ENCODE measurements around the gene POLE2. TPM values are rescaled to one million over a fixed set of nuclear protein-coding genes. Genes with fewer than 3 reads are reported as not detected.

POLE2 gene
- total RNA-seq = 1.3 and 2.8 TPM in 2 replicates

GRCh38 chr14:49687942-49688700 is at the start of gene POLE2:
Gene POLE2, minus strand, starts transcription at chr14:49688214. Its CDS starts 11 bp downstream, at chr14:49688203.

GRCh38 chr14:49692811-49693734 is 5.1 kb upstream of the POLE2 start, which contains the start of gene KLHDC1:
Gene KLHDC1, plus strand, starts transcription at chr14:49693120. Its CDS starts 75 bp downstream, at chr14:49693195.

DNA sequence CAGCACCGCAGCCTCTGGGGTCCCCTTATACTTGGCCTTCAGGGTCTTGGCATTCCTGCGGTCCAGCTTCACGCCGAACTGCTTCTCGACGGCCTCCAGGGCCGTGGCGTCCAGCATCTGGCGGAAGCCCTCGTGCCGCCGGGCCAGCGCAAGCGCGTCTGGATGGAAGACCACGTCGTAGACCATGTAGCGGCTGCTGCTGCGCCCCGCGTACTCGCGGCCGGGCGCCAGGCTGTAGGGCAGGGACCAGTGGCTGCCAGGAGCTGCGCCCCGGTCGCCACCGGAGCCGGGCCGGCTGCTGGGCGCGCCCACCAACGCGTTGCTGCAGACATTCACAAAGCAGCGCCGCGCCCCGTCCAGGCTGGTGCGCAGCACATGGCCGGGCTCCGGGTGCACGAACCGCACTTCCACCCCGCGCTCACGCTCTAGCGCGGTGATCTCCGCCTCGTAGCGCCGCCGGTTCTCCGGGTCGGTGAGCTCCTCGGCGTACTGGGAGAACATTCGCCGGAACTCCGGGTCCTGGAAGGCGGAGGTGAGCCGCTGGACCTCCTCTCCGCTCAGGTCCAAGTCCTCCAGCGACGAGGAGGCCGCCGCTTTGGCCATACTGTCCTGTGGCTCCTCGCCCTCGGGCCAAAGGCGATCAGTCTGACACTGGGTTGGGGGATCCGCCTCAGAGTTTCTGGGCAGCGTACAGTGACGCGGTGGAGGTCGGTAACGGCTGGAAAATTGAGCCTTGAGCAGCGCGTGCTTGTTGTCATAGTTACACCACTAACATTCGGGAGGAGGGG is 53.3 kb downstream of the POLE2 start, which contains the start of gene DNAAF2:
Gene DNAAF2 (minus strand): TSS at position 698 of the 788 bp plus-strand sequence. CDS start 95 bp downstream, at position 603.

GRCh38 chr14:49620182-49621113 is 67.6 kb downstream of the POLE2 start, which contains the start of the genes MGAT2 and RPL36AL:
Gene MGAT2, plus strand, starts transcription at chr14:49620799. Its CDS starts 470 bp downstream, at chr14:49621269.
Gene RPL36AL, minus strand, starts transcription at chr14:49620626. Its CDS starts 1,522 bp downstream, at chr14:49619104.

DNA sequence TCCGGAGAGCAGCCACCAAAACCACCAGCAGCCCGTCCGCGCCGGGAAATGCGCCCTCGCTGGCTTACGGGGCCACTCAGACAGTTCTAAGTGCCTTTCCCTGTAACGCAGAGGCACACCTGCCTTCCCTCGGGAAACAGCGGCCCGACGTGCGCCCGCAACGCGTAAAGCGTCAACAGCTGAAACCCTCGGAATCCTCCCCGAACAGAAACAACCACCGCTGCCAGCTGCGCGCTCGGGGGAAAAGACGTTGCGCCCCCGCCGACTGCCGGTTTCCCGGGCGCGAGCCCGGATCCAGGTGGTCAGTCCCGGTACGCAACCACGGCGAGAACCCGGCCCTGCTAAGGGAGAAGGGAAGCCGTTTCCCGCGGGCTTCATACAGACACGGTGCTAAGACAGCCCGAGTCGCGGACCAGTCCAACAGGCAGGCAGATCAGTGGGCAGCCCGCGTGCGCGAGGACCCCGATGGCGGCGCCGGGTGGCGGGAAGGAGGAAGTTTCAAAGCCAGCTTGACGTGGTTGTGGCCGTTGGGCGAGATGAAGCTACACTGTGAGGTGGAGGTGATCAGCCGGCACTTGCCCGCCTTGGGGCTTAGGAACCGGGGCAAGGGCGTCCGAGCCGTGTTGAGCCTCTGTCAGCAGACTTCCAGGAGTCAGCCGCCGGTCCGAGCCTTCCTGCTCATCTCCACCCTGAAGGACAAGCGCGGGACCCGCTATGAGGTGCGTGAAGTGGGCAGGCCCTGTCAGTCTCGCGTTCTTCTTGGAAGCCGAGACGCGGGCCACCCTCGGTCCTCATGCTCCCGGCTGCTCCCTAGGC is 89.3 kb downstream of the POLE2 start, which contains the start of gene LRR1:
Gene LRR1 (plus strand): TSS at position 456 of the 816 bp plus-strand sequence. CDS start 81 bp downstream, at position 537.

Other genes with a start within 250 kb of the POLE2 start
- gene RPS29, start 101.8 kb downstream of the POLE2 start, total RNA-seq = 1,629 and 2,428 TPM in 2 replicates
- gene LRR1, start 89.3 kb downstream of the POLE2 start, total RNA-seq = 8.4 and 11.3 TPM in 2 replicates
- 356 and 521 TPM in 2 replicates for gene RPL36AL, start 67.6 kb downstream of the POLE2 start, total RNA-seq
- gene MGAT2, start 67.4 kb downstream of the POLE2 start, total RNA-seq = 38.1 and 63.4 TPM in 2 replicates
- 5.5 and 6.5 TPM in 2 replicates for gene DNAAF2, start 53.0 kb downstream of the POLE2 start, total RNA-seq
- 6.5 and 9.0 TPM in 2 replicates for gene KLHDC1, start 4.9 kb upstream of the POLE2 start, total RNA-seq
- 115 and 118 TPM in 2 replicates for gene KLHDC2, start 79.9 kb upstream of the POLE2 start, total RNA-seq
- 53.3 and 69.3 TPM in 2 replicates for gene NEMF, start 164.6 kb upstream of the POLE2 start, total RNA-seq
- 30.8 and 45.9 TPM in 2 replicates for gene ARF6, start 204.9 kb upstream of the POLE2 start, total RNA-seq